Peyer's patch (tissue), 4 donors: ENCODE results near the gene NCK2.

Experiments used
- CTCF ChIP-seq, 6 experiments: fragments of 450-650 bp in 4 of 6; fragments of 200-600 bp in 2 of 6; sonication (generic) in 1 of 6; IDR thresholded peaks; one replicate each; pipeline ENCODE4 v1.5.1; 2017 to 2019; ENCODE audit warnings: antibody characterized with exemption in 6 of 6, mild to moderate bottlenecking in 3 of 6, moderate library complexity in 1 of 6
- POLR2A ChIP-seq, 2 donors: fragments of 450-650 bp; IDR thresholded peaks; one replicate each; pipeline ENCODE4 v1.5.1; 2017; ENCODE audit warnings: antibody characterized with exemption in 2 of 2, mild to moderate bottlenecking in 2 of 2, moderate library complexity in 2 of 2

GRCh38 chr2:105761931-105762515 lies 17.3 kb downstream of the NCK2 start:
- no peak for TF ChIP-seq POLR2A (IDR thresholded peaks at IDR 0.05)
- no peak for TF ChIP-seq CTCF (IDR thresholded peaks at IDR 0.05)
